Iris pigment epithelial cell (primary cell): ENCODE measurements around the gene CDC25A.

Experiments used
- DNase-seq: peaks from one replicate; pipeline ENCODE4 v3.0.0-alpha.2; 2011; ENCODE audit warnings: low read depth

CDC25A gene

DNA sequence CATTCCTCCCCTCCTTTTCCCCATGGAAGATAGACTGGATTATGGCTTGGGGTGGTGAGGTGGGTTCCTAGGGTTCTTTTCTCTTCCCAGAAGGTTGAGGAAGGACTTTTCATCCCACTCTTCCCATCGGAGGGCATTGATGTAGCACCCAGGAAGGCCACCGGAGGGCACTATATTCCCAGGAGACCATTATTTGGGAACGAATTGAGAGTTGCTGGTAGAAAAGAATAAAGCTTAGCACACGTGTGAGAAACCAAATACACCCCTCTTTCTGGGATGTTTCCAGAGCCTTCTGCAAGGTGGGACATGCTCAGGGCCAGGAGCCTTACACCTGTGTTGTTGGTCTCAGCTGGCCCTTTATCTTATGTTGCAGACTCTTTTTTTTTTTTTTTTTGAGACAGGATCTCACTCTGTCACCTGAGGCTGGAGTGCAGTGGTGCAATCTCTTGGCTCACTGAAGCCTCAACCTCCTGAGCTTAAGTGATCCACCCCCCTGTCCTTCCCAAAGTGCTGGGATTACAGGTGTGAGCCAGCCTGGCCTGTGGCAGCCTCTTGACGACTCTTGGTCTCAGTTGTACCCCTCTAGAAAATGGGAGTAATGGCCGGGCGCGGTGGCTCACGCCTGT lies 6.3 kb upstream of the CDC25A start:
- DNase-seq = peak; percentile 45

DNA sequence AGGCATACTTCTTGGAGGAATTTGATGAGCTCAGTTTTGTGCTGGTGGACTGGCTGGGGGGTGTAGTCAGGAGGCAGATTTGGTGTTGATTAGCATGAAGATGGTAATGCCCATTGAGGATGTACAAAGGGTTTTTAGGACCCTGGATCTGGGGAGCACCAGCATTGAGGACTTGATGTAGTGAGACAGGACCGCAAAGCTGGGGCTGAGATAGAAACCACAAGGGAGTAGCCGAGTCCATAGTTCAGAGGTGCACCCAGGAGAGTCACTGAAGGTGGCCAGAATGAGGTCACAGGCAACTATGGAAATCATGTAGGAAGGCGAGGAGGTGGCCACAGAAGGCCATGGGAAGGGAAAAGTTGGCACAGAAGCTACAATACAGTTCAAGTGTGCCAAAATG lies 2.7 kb upstream of the CDC25A start:
- no peak for DNase-seq

DNA sequence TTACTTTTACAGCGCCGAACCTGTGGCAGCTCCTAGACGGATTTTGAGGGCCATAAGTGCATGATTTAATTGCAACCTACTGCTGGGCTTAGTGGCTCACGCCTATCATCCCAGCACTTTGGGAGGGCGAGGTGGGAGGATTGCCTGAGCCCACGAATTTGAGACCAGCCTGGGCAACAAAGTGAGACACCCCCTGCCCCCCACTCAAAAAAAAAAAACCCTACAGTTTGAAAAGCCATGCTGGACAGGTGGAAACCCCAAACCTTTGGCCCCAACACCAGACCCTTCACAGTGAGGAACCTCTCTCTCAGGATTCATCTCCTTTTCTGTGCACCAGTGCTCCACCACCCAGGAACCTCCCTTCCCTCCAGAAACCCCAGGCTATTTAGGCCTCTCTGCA lies 1.1 kb upstream of the CDC25A start:
- DNase-seq = no peak

DNA sequence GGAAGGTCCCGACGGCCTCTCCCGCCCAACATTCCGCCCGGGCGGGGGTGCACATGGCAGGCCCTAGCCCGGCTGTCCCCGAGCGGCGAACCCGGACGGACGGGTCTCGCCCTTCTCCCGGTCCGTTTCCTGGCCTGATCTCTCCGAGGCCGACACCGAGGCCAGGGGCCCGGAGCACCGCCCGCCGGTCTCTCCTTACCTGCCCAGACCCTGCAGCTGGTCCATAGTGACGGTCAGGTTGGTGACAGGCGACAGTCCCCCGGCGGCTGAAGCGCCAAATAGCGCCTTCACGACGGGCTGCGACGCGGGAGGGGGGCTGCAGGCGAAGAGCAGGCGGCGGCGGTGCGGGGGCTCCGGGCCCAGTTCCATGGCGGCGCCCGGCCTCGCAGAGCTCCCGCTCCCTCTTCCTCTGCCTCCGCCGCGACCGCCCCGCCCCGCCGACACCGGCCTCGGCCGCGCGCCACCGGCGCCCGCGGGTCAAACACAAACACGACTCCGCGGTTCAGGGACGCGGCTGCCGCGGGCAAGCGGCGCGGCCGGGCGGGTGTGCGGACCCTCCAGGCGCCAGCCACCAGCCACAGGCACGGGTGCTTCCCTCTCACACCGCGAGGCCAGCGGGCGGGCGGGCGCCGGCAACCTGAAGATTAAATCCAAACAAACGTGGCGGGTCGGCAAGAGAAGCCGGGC lies 495 bp downstream of the CDC25A start:
- no peak for DNase-seq

DNA sequence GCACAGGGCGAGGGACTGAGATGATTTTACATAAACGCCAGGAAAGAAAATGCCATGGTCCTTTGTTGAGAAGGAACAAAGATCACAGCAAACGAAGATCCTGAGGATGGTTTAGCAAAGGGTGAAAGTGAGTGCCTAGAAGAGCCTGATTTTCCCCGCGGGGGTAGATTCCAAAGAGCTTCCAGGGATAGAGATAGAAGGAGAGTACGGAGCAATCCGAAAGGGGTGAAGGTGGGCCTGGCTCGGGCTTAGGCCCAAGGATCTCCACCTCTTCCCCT lies 977 bp downstream of the CDC25A start:
- peak; percentile 24 for DNase-seq

DNA sequence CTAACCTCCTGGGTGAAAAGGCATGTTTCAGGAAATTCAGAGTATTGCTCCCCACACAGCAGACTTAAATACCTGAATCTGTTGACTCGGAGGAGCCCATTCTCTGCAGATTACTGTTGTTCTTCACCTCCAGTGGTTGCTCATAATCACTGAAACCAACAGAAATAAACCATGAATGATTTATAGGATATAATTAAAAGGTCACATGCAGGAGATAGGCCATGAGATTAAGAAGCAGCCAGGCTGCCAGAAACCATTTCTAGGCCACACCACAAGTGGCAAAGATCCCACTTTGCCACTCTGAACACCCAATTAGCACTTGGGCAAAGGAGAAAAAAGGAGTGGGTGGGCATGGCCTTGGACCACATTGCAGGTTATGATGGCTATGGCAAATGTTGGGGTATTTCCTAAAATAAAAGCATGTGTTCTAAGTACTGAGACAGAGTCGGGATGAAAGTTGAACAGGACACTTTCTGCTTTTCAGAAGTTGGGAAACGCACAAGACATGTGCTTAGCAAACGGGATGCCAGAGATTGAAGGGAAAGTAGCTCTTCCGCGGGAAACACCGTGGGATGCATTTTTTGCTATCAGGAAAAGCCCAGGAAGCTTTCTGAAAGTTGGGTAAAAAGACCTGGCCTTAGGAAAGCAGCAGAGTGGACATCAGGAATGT lies 1.5 kb downstream of the CDC25A start:
- DNase-seq = no peak

DNA sequence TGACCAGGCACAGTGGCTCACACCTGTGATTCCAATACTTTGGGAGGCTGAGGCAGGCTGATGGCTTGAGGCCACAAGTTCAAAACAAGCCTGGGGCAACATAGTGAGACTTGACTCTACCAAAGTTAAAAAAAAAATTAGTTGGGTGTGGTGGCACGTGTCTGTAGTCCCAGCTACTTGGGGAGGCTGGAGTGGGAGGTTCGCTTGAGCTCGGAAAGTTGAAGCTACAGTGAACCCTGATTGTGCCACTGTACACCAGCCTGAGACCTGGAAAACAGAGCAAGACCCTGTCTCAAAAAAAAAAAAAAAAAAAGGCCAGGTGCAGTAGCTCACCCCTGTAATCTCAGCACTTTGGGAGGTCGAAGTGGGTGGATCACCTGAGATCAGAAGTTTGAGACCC lies 3.1 kb downstream of the CDC25A start:
- DNase-seq = no peak

DNA sequence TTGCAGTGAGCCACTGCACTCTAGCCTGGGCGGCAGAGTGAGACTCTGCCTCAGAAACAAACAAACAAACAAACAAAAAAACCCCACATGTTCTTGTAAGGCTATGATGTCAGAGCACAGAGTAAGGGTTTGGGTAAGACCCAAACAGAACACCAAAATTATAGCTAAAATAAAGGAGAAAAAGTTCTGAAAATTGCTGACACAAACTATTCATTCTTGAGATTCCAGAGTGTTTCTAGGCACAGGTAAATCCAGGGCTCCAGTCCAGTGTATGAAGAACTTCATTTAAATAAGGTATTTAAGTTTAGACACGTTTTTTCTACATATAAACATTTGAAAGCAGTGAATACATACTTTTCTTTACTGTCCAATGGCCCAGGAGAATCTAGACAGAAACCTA lies 3.9 kb downstream of the CDC25A start:
- DNase-seq = no peak

DNA sequence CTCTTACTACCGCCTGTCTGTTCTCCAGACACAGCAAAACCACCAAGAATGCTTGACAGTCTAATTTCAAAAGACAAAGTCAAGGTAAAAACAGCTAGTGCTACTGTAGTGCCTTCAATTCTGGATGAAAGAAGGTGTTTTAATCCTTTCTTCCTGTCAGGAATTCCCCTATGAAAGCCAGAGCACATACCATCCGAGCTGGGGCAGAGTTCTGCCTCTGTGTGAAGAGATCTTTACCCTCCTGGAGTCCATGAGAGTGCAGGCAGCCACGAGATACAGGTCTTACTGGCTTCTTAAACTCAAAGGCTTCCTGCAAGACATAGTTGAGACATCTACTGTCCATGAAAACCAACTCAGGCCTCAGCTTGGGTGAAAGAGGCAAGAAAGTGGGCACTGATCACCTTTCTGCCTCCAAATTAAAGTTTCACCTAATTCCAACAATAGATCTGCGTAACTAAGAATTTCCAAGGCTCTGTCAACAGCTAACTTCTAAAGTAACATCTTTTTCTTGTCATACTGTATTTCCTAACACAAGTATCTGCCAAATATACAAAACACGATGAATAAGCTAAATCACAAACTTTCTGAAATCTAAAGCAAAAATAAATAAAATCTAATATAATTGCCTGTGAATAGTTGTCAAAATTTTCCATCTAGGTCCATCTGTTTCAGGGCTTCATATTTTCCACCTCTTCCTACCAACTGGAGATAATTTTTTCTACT lies 7.5 kb downstream of the CDC25A start:
- DNase-seq = peak; percentile 38

DNA sequence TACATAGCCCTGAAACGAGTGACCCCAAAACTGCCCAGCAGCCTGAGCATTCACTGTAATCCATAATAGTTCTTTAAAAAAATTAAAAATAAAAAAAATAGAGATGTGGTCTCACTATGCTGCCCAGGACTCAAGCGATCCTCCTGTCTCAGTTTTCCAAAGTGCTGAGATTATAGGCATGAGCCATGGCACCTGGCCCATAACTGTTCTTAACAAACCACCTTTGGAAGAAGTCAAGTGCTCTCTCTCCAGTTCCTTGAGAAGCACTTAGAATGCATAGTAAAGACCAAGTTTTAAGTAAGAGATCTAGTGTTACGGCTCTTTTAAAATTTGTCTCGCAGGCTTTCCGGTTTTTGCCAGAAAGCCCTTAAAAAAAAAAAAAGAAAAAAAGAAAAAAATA lies 8.2 kb downstream of the CDC25A start:
- DNase-seq = no peak

DNA sequence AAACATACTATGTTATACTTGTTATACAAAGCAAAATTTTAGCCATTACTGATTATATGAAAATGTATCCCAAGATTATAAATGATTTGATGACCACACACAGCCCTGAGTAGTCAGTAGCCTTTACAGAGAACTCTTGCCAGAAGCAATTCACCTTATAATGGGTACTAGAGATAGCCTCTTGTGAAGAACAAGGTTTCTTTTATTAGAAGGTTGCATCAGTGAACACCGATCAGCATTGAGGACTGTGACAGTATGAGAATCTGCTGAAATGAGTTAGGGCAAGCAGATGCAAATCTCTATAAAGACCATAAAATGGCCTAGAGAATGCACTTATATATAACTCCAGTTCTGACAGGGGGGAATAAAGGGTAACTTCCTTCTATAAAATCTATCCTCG lies 10.1 kb downstream of the CDC25A start:
- no peak for DNase-seq

DNA sequence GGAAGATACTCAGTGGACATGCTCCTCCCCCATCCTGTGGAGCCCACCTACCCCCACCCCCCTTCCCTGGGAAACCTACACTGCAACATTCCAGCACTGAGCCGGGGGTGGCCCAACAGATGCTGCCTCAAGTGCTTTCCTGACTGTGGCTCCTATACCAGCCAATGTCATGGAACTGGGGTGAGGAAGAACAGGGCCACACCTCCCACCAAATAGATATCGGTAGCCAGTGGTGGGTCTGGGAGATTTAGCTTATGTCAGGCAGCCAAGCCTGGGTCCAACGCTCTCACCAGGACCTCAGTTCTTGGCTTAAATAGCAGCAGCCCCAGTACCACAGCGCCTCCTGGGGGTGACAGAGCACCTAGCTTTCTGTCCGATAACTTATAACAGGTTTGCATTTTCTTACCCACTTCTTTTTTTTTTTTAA lies 30.3 kb downstream of the CDC25A start:
- peak; percentile 78 for DNase-seq

DNA sequence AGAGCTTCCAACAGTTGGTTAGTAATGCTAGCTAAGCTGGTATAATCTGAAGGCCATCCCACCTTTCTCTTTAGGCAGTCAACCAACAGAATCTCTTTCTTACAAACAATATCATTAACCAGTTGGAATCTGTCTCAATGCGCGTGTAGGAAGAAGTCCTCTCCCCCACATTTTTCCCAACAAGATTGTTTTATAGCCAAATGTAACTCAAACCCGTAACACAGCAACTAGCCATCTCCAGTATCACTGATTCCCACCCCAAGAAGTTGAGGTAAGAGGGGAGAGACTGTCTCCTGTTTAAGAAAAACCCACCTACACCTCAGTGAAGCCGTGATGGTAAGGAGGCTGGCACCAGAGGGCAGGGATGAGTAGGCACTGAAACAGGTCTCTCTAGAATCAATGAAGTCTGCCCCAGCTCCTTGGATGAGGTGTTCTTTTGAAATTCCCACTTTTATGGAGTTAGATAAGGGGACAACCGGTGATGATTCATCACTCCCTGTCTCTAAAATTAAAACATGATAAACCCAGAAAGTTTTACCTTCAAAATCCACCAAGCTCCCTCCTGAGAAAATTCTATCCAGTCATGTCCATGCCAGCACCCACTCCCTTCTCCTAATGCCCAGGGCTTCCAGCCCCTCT lies 30.9 kb downstream of the CDC25A start:
- DNase-seq = peak; percentile 14

DNA sequence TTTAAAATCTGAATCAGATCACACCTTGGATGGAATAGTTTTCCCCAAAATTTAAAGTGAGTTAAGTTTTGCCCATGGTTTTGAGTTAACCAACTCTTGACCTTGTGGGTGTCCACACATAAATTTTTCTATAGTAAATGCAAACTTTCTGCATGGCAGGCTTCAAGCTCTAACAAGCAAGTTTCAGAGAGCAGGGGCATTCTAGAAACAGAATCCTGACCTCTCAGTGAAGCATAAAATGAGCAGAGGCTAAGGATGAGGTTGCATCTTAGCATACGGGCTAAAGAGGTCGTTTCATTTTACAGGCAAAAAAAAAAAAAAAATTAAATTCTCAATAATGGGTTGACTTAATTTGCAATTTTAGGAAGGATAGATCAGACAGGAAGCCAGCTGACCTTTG lies 32.1 kb downstream of the CDC25A start:
- DNase-seq = no peak

DNA sequence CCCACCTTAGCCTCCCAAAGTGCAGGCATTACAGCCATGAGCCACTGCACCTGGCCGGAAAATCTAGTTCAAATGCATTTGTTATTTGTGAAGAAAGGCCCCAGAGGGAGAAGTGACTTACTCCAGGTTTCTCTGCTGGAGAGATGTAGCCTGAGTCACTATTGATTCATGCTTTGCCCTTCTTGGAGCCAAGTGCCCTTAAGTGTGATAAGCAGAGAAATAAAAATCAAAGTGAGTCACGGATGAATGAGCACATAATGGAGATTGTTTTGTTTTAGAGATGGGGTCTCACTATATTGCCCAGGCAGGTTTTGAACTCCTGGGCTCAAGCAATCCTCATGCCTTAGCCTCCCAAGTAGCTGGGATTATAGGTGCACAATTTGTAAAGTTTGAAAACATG lies 33.1 kb downstream of the CDC25A start:
- peak; percentile 88 for DNase-seq

DNA sequence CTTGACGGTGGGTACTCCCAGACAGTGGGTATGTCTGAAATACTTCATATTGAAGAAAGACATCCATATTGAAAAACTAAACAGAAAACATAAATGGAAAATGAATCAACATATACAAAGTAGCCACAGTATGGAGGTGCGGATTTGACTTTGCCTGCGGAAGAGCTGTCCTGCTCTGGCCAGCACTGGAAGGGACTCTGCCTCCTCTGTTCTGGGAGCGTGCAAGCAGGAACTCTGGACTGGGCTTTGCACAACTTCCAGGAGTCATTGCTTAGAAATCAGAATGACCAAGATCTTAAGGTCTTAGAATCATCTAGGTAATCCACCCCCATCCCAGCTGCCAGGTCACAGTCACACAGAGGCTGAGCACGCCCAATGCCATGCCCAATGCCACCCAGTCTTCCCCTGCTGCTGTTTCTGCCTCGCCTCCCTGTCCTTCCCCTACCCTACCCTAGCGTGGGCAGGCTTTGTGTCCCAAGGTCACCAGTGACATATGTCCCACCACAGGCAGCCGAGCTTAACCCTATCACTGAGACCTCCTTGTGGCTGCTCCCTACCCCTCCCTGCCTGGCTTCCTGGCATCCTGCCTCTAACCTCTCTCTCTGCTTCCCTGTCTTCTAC lies 36.3 kb downstream of the CDC25A start:
- DNase-seq = no peak

DNA sequence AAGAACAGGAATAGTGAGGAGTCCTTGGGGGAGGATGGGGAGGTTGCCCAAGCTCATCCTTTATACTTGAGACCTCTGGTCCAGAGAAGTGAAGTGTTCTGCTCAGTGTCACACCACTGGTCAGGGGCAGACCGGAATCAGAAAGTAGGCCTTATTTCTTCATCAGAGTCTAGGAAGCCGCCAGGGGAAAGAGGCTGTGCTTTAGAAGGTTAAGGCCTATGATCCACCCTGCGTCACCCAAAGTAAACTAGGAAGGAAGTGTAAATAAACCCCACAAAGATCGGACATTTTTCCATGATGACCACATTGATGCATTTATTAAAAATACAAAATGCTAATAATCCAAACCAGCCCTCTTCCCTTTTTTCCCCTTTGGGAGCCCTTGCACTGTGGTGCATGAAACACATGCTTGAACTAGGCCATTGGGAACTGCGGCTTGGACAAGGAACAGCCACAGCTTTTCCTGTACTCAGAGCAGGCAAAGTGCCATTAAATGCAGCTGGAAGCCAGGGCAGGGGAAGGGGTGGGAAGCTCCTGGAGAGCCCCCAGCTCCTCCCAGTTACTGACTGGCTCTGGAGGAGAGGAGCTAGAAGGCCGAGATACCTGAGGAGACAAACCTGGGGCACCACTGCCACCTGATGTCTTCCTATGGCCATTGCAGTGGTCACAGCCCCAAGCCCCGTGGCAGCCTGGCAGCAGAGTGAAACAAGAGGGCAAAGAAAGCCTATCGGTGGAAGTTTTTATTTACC lies 37.0 kb downstream of the CDC25A start:
- peak; percentile 84 for DNase-seq

DNA sequence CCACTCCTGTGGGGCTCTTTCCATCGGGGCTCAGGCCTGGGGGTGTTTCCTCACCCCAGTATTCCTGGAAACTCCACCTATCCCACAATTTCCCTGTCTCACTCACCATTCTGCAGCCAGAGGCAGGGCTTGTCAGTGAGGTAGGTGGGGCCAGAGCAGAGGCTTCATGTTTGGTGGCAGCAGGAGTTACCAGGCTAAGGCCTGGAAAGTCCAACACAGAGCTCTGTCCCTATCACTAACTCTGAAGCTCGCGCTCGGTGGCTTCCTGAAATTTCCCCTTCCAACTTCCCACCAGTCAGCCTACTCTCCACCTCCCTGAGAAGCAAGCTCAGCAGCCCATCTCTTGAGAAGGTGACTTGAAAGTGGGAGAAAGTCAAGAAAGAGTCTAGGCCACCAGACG lies 44.2 kb downstream of the CDC25A start:
- no peak for DNase-seq

DNA sequence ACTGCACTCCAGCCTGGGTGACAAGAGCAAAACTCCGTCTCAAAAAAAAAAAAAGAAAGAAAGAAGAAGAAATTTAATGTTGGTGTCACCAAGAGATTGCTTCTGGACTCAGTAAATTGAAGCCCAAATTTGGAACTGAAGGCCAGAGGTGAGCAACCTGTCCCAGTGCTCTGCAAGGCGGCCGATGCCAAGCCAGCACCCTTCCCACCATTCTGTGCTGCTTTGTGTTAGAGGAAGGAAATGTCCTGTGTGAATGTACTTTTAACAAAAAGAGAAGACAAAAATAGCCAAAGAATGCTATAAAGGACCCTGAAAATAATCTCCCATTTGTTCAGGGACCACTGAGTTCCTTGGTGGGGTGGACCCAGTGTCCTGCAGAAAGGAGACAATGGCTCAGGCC lies 44.6 kb downstream of the CDC25A start:
- no peak for DNase-seq

DNA sequence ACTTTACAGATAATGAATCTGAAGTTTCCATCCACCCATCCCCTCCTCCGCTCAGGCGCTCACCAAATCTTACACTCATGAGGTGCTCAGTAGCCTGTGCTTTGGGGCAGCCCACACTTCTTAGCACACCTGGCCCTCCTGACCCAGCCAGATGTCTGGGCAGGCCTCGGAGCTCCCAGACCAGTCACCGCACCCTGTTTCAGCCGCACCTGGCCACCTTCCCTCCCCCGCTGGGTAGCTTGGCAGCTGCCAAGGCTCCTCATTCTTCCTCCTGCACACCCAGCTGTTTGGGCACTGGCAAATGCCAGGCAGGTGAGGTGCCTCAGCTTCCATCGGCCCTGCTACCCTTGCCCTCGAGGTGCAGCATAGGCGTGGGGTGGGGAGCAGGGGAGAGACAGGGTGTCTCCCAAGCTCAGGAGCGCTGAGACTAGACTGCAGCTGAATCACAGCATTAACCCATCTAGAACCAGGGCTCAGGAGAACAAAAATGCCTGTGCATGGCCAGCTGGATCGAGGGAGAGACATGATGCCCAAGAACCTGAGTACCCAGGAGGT lies 45.8 kb downstream of the CDC25A start:
- DNase-seq = no peak

DNA sequence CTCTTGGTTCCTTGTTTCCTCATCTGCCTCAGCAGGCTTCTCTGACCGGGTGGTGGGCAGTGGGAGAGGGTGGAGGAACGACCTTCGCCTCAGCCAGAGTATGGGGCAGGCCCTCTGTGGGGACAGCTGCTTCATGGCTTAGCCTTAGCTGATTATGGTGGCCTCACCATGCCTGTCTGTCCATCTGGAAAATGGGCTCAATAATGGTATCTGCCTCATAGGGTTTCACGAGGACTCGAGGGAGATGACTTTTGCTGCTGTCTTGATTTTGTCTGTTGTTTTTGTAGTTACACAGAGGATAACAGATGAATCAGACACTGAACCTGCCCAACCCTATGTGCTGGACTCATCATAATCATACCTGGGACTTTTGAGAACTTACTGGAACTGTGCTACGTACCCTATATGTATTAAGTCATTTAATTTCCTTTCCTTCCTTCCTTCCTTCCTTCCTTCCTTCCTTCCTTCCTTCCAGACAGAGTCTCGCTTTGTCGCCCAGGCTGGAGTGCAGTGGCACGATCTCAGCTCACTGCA lies 46.5 kb downstream of the CDC25A start:
- no peak for DNase-seq
